HepG2 (cell line): ENCODE results near the gene SEPTIN2. TPM values are rescaled to one million over a fixed set of nuclear protein-coding genes. Genes with fewer than 3 reads are reported as not detected.

Source experiments
- ASH2L ChIP-seq: fragments of 300-600, 200-600 bp; sonication (generic); IDR thresholded peaks from 2 replicates; pipeline ENCODE4 v1.7.0; 2017; ENCODE audit warnings: low read depth, mild to moderate bottlenecking, moderate library complexity, mixed read lengths, low read length; ENCODE audit not compliant: insufficient read length
- DR1 ChIP-seq: sonication (generic); formaldehyde crosslinking; IDR thresholded peaks from 2 replicates; pipeline ENCODE4 v1.8.0; 2021; ENCODE audit warnings: mild to moderate bottlenecking, missing genetic modification reagents, inconsistent platforms
- ELF4 ChIP-seq: sonication (generic); formaldehyde crosslinking; IDR thresholded peaks from 2 replicates; pipeline ENCODE4 v1.5.0; 2020; ENCODE audit warnings: missing genetic modification reagents, mild to moderate bottlenecking, moderate library complexity, borderline replicate concordance
- IKZF1 ChIP-seq: fragments of 450-650 bp; IDR thresholded peaks from 2 replicates; pipeline ENCODE4 v1.7.1; 2016
- KDM2A ChIP-seq: sonication (generic); formaldehyde crosslinking; IDR thresholded peaks from 2 replicates; pipeline ENCODE4 v1.4.0; 2020; ENCODE audit warnings: low read depth, missing genetic modification reagents, borderline replicate concordance
- MEIS1 ChIP-seq: sonication (generic); formaldehyde crosslinking; IDR thresholded peaks from 2 replicates; pipeline ENCODE4 v1.9.0; 2021; ENCODE audit warnings: mild to moderate bottlenecking, missing genetic modification reagents, moderate library complexity, borderline replicate concordance
- POLR2G ChIP-seq: fragments of 200-400 bp; formaldehyde crosslinking; IDR thresholded peaks from 2 replicates; pipeline ENCODE4 v1.6.1; 2018; ENCODE audit warnings: mild to moderate bottlenecking, low read depth, low read length, moderate library complexity
- SCMH1 ChIP-seq: sonication (generic); formaldehyde crosslinking; IDR thresholded peaks from 2 replicates; pipeline ENCODE4 v1.9.0; 2021; ENCODE audit warnings: missing genetic modification reagents, mild to moderate bottlenecking, borderline replicate concordance
- SIX1 ChIP-seq: sonication (generic); formaldehyde crosslinking; IDR thresholded peaks from 2 replicates; pipeline ENCODE4 v1.4.0; 2020; ENCODE audit warnings: missing genetic modification reagents, borderline replicate concordance
- SMAD9 ChIP-seq: sonication (generic); formaldehyde crosslinking; IDR thresholded peaks from 2 replicates; pipeline ENCODE4 v1.5.1; 2020; ENCODE audit warnings: mild to moderate bottlenecking, missing genetic modification reagents
- SNAI1 ChIP-seq: sonication (generic); formaldehyde crosslinking; IDR thresholded peaks from 2 replicates; pipeline ENCODE4 v1.5.0; 2020; ENCODE audit warnings: mild to moderate bottlenecking, missing genetic modification reagents, borderline replicate concordance
- SUZ12 ChIP-seq: fragments of 150-350 bp; IDR thresholded peaks from 2 replicates; pipeline ENCODE4 v1.6.1; 2014; ENCODE audit warnings: low read depth, low read length
- TARDBP ChIP-seq: sonication (generic); formaldehyde crosslinking; IDR thresholded peaks from 2 replicates; pipeline ENCODE4 v1.8.0; 2022; ENCODE audit warnings: mild to moderate bottlenecking, missing genetic modification reagents
- TEAD2 ChIP-seq: sonication (generic); formaldehyde crosslinking; IDR thresholded peaks from 2 replicates; pipeline ENCODE4 v1.9.0; 2021; ENCODE audit warnings: missing genetic modification reagents
- ZBTB3 ChIP-seq: sonication (generic); formaldehyde crosslinking; IDR thresholded peaks from 2 replicates; pipeline ENCODE4 v1.4.0; 2020; ENCODE audit warnings: low read depth, mild to moderate bottlenecking, moderate library complexity, missing genetic modification reagents, borderline replicate concordance
- ZFP36L1 ChIP-seq: sonication (generic); formaldehyde crosslinking; IDR thresholded peaks from 2 replicates; pipeline ENCODE4 v1.8.0; 2022; ENCODE audit warnings: mild to moderate bottlenecking, missing genetic modification reagents, moderate library complexity
- ZNF224 ChIP-seq: sonication (generic); formaldehyde crosslinking; IDR thresholded peaks from 2 replicates; pipeline ENCODE4 v1.5.0; 2020; ENCODE audit warnings: mild to moderate bottlenecking, missing genetic modification reagents
- ZNF33B ChIP-seq: sonication (generic); formaldehyde crosslinking; IDR thresholded peaks from 2 replicates; pipeline ENCODE4 v1.5.1; 2020; ENCODE audit warnings: mild to moderate bottlenecking, missing genetic modification reagents
- ZNF530 ChIP-seq: sonication (generic); formaldehyde crosslinking; IDR thresholded peaks from 2 replicates; pipeline ENCODE4 v1.5.0; 2020; ENCODE audit warnings: low read depth, mild to moderate bottlenecking, missing genetic modification reagents
- ZNF724P ChIP-seq: sonication (generic); formaldehyde crosslinking; IDR thresholded peaks from 2 replicates; pipeline ENCODE4 v1.8.0; 2022; ENCODE audit warnings: missing genetic modification reagents, borderline replicate concordance
- ZSCAN12 ChIP-seq: sonication (generic); formaldehyde crosslinking; IDR thresholded peaks from 2 replicates; pipeline ENCODE4 v1.9.0; 2021; ENCODE audit warnings: mild to moderate bottlenecking, missing genetic modification reagents
- polyA plus RNA-seq, 8 experiments: library from polyadenylated mRNA; depleted of rRNA in 3 of 8; stranded (reverse) in 7 of 8; unstranded in 1 of 8; fragments of >200 nt; fragmentation: Illumina TruSeq in 4 of 8; extraction: Trizol in 4 of 8; gene quantifications; 2 replicates each; pipeline versions ENCODE4 v1.2.1 to v1.2.3, GENCODE V29; 2011 to 2016; ENCODE audit warnings: low read depth in 4 of 8, missing spikeins in 1 of 8, mixed read lengths in 1 of 8; ENCODE audit not compliant: insufficient read depth in 1 of 8
- total RNA-seq, 5 experiments: library from RNA; depleted of rRNA; stranded (reverse); fragments of >200 nt; fragmentation: Illumina TruSeq; extraction: Trizol; gene quantifications; 2 replicates each; pipeline ENCODE4 v1.2.3, GENCODE V29; 2016; ENCODE audit warnings: low read depth in 1 of 5
- TF ChIP-seq, protein P1 (sequence below): sonication (generic); formaldehyde crosslinking; IDR thresholded peaks from 2 replicates; pipeline ENCODE4 v1.5.0; 2020; ENCODE audit warnings: mild to moderate bottlenecking, missing genetic modification reagents
- TF ChIP-seq, protein P2 (sequence below): IDR thresholded peaks from 2 replicates; pipeline ENCODE4 v1.6.1; 2018; ENCODE audit warnings: missing genetic modification reagents
- TF ChIP-seq, protein P3 (sequence below): sonication (generic); formaldehyde crosslinking; IDR thresholded peaks from 2 replicates; pipeline ENCODE4 v1.4.0; 2020; ENCODE audit warnings: missing genetic modification reagents, borderline replicate concordance

SEPTIN2 gene
- total and polyA plus RNA-seq, 2 of the 13 experiments (the other 11 are each of a cell fraction or from before 2014, with no cell fraction given): 493 to 733 TPM

DNA sequence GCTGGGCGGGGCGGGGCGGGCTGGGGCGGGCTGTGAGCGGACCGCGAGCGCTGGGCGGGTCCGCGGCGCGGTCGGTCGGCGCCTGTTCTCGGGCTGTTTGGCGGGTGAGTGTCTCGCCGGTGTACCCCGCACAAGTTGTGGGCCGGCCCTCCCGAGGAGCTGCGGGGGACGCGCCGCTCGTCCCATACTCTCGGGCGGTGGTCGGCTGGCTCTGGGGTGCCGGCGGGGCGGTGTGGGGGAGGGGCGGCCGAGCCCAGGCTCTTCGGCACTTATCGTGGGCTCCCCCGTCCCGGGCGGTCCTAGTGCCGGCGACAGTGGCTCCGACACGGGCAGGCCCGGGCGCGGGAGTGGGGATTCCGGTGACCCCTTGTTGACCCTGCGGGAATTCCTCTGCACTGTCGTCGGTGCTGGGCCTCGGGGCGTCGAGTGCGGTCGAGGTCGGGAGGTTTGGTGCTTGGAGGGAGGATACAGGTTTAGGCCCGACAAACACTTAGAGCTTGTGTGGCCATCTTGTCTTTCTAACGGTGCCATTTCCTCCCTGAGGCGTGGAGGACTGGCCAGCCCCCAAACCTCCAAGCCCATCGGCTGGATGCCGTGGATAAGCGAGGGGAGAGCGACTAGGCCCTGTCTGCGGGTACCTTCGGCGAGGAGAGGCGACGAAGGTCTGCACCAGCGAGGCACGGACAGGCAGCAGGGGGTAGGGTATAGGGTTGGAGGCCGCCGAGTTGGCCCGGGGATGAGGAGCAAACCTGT lies at the start of gene SEPTIN2 (continued):
- TF ChIP-seq, protein P1, sequence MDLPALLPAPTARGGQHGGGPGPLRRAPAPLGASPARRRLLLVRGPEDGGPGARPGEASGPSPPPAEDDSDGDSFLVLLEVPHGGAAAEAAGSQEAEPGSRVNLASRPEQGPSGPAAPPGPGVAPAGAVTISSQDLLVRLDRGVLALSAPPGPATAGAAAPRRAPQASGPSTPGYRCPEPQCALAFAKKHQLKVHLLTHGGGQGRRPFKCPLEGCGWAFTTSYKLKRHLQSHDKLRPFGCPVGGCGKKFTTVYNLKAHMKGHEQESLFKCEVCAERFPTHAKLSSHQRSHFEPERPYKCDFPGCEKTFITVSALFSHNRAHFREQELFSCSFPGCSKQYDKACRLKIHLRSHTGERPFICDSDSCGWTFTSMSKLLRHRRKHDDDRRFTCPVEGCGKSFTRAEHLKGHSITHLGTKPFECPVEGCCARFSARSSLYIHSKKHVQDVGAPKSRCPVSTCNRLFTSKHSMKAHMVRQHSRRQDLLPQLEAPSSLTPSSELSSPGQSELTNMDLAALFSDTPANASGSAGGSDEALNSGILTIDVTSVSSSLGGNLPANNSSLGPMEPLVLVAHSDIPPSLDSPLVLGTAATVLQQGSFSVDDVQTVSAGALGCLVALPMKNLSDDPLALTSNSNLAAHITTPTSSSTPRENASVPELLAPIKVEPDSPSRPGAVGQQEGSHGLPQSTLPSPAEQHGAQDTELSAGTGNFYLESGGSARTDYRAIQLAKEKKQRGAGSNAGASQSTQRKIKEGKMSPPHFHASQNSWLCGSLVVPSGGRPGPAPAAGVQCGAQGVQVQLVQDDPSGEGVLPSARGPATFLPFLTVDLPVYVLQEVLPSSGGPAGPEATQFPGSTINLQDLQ (CRISPR knock-in tag): peak; percentile 94
- TF ChIP-seq SCMH1 (CRISPR knock-in tag) (no peak), ZNF224 (CRISPR knock-in tag) (no peak; the same call in 1 of the 2 replicates), ZNF724P (CRISPR knock-in tag) (0 out of 2 replicates have a peak, but pooled peaks have one; percentile 59), TEAD2 (CRISPR knock-in tag) (0 out of 2 replicates have a peak, but pooled peaks have one; percentile 38), KDM2A (CRISPR knock-in tag) (peak; percentile 71; the same call in 1 of the 2 replicates), SNAI1 (CRISPR knock-in tag) (0 out of 2 replicates have a peak, but pooled peaks have one; percentile 55), ASH2L (peak; percentile 87), ZNF33B (peak; percentile 89), MEIS1 (CRISPR knock-in tag) (peak; percentile 38; the same call in 1 of the 2 replicates), ZNF530 (no peak), ZFP36L1 (CRISPR knock-in tag) (no peak), ZSCAN12 (CRISPR knock-in tag) (peak; percentile 86; the same call in 1 of the 2 replicates), POLR2G (peak; percentile 17), IKZF1 (no peak), ZBTB3 (no peak; the same call in 1 of the 2 replicates), TARDBP (CRISPR knock-in tag) (no peak), DR1 (CRISPR knock-in tag) (no peak; the same call in 1 of the 2 replicates), ELF4 (CRISPR knock-in tag) (peak; percentile 11; the same call in 1 of the 2 replicates), SIX1 (no peak), SMAD9 (CRISPR knock-in tag) (no peak), SUZ12 (no peak)
- TF ChIP-seq, protein P2, sequence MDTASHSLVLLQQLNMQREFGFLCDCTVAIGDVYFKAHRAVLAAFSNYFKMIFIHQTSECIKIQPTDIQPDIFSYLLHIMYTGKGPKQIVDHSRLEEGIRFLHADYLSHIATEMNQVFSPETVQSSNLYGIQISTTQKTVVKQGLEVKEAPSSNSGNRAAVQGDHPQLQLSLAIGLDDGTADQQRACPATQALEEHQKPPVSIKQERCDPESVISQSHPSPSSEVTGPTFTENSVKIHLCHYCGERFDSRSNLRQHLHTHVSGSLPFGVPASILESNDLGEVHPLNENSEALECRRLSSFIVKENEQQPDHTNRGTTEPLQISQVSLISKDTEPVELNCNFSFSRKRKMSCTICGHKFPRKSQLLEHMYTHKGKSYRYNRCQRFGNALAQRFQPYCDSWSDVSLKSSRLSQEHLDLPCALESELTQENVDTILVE (CRISPR knock-in tag): no peak
- TF ChIP-seq, protein P3, sequence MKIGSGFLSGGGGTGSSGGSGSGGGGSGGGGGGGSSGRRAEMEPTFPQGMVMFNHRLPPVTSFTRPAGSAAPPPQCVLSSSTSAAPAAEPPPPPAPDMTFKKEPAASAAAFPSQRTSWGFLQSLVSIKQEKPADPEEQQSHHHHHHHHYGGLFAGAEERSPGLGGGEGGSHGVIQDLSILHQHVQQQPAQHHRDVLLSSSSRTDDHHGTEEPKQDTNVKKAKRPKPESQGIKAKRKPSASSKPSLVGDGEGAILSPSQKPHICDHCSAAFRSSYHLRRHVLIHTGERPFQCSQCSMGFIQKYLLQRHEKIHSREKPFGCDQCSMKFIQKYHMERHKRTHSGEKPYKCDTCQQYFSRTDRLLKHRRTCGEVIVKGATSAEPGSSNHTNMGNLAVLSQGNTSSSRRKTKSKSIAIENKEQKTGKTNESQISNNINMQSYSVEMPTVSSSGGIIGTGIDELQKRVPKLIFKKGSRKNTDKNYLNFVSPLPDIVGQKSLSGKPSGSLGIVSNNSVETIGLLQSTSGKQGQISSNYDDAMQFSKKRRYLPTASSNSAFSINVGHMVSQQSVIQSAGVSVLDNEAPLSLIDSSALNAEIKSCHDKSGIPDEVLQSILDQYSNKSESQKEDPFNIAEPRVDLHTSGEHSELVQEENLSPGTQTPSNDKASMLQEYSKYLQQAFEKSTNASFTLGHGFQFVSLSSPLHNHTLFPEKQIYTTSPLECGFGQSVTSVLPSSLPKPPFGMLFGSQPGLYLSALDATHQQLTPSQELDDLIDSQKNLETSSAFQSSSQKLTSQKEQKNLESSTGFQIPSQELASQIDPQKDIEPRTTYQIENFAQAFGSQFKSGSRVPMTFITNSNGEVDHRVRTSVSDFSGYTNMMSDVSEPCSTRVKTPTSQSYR: peak; percentile 92
